ENCODE measurements around the gene CAPN12. TPM values are rescaled to one million over a fixed set of nuclear protein-coding genes. Genes with fewer than 3 reads are reported as not detected.
A peak's percentile ranks its signal among the peaks of the same experiment; 100 is the strongest.

CAPN12 gene
- total and polyA plus RNA-seq, 12 donors: 0.15 to 3.6 (median 0.63) TPM

DNA sequence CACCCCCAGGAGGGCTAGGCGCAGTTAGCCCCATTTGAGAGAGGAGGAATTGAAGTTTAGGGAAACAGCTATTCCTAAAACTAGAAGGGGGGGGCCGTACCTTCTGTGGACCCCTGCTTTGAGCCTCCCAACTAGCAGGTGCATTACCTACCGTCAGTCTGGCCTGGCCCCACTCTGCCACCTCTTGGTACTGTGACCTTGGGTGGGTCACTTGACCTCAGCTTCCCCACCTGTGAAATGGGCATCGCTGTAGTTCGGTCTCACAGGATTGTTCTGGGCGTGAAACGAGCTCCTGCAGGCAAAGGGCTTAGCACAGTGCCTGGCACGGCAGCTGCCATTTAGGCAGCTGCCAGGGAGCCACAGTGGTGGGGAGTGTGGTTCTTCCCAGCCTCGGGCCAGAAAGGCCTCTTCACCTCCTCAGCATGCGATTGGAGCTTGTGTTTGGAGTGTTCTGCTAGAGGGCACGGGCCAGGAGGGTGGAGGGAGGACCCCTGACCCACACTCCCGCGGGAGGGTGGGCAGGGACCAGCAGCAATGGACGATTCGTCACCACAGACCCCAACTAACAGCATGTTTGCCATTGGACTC is 32.0 kb downstream of the CAPN12 start:
- DNase-seq (no peak), ATAC-seq (no peak)
- Histone ChIP-seq H3K4me1 (peaks cover 70 to 100% (median 86%) of the 10 kb centered on the region in 9 donors), H3K4me3 (no peak overlapping the region), H3K27me3 (no peaks in the 10 kb centered on the region), H3K27ac (peak overlapping the region; percentile 63 to 93 (median 84)), H3K9me3 (no peaks in the 10 kb centered on the region), H3K36me3 (peaks cover 0 to 100% (median 66%) of the 10 kb centered on the region in 9 donors)
- TF ChIP-seq, protein P1, sequence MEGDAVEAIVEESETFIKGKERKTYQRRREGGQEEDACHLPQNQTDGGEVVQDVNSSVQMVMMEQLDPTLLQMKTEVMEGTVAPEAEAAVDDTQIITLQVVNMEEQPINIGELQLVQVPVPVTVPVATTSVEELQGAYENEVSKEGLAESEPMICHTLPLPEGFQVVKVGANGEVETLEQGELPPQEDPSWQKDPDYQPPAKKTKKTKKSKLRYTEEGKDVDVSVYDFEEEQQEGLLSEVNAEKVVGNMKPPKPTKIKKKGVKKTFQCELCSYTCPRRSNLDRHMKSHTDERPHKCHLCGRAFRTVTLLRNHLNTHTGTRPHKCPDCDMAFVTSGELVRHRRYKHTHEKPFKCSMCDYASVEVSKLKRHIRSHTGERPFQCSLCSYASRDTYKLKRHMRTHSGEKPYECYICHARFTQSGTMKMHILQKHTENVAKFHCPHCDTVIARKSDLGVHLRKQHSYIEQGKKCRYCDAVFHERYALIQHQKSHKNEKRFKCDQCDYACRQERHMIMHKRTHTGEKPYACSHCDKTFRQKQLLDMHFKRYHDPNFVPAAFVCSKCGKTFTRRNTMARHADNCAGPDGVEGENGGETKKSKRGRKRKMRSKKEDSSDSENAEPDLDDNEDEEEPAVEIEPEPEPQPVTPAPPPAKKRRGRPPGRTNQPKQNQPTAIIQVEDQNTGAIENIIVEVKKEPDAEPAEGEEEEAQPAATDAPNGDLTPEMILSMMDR (IDR thresholded peaks at IDR 0.05): no peak
- WGBS, 2 donors: 76% methylated on average over 15 of the region's 15 CpGs
- intact Hi-C loops (cut with DNase I): loop anchor here in 2 of 10 donors (5.0 kb wide), 2 partner anchors 50 to 60 kb away; no protein-coding TSS in a partner anchor

DNA sequence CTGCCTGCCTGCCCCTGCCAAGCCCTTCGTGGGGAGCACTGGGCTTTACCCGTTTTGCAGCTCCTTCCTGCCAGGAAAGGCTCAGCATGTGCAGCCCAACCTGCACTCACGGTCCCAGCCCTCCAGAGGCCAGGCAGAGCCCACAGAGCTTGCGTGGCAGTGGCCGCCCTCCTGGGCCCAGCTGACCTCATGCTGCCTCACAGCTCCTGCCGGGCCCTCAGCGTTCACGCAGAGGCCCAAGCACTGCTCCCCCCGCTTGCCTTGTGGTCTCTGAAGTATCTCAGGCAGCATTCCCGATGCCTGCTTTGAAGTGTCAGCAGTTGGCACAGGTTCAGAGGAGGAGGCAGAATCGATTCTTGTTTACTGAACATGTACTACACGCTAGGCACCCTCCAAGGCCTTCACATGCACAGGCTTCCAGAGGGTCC is 32.5 kb downstream of the CAPN12 start:
- peaks cover 75 to 100% (median 90%) of the 10 kb centered on the region in 9 donors for H3K4me1 ChIP-seq
- peak in 7 of 8 donors; percentile 12 to 59 (median 37) for ATAC-seq
- H3K27me3 ChIP-seq: no peaks in the 10 kb centered on the region
- H3K36me3 ChIP-seq: peaks cover 0 to 100% (median 66%) of the 10 kb centered on the region in 9 donors
- H3K9me3 ChIP-seq: no peaks in the 10 kb centered on the region
- DNase-seq: peak in 1 of 2 donors; percentile 60
- TF ChIP-seq, protein P1 (IDR thresholded peaks at IDR 0.05): no peak
- intact Hi-C loops (cut with DNase I): loop anchor here in 2 of 10 donors (5.0 kb wide), 2 partner anchors 49 to 59 kb away; no protein-coding TSS in a partner anchor
- H3K4me3 ChIP-seq: no peak overlapping the region
- 31 to 32% methylated on average over 12 of the region's 12 CpGs for WGBS, 2 donors
- H3K27ac ChIP-seq: peak overlapping the region; percentile 63 to 93 (median 84)

DNA sequence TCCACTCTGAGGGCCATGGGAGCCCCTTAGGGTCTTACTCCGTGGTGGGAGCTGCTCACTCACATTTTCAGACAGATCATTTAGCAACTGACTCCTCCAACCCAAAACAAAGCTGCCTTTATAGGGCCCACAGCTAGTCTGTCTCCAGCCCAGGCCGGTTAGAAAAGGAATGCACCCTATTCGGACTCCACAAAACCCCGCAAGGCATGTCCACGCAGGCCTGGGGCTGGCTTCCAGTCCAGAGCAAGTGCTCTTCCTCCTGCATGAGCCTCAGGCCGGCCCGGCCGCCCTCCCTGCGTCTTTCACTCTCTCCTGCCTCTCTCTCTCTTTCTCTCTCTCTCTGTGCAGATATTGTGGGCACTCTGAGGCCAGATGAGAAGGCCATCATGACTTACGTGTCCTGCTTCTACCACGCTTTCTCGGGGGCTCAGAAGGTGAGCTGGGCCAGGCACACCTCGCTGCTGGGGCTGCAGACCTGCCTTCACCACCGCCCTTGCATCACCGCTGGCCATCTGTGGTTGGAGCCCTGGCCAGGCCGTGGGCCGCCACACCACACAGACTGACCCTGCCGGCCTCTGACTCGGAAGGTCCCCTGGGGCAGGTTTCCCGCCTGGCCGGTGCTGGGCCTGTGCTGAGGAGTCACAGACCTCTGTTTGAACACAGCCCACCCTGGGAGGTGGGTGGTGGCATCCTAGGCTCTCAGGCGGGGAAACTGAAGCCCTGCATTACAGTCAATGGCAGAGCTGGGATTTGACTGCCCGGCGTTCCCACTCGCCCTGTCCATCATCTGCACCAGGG is 33.1 kb downstream of the CAPN12 start:
- H3K36me3 ChIP-seq: peaks cover 0 to 100% (median 71%) of the 10 kb centered on the region in 9 donors
- intact Hi-C loops (cut with DNase I): loop anchor here in 2 of 10 donors (5.0 kb wide), 2 partner anchors 49 to 59 kb away; no protein-coding TSS in a partner anchor
- peak overlapping the region; percentile 63 to 93 (median 84) for H3K27ac ChIP-seq
- TF ChIP-seq, protein P1 (IDR thresholded peaks at IDR 0.05): no peak
- peak in 2 of 8 donors; percentile 0 to 7 for ATAC-seq
- no peak overlapping the region for H3K4me3 ChIP-seq
- no peak for DNase-seq
- no peaks in the 10 kb centered on the region for H3K27me3 ChIP-seq
- WGBS, 2 donors: 57 to 61% methylated on average over 25 of the region's 25 CpGs
- H3K4me1 ChIP-seq: peaks cover 81 to 100% (median 93%) of the 10 kb centered on the region in 9 donors
- H3K9me3 ChIP-seq: no peaks in the 10 kb centered on the region

DNA sequence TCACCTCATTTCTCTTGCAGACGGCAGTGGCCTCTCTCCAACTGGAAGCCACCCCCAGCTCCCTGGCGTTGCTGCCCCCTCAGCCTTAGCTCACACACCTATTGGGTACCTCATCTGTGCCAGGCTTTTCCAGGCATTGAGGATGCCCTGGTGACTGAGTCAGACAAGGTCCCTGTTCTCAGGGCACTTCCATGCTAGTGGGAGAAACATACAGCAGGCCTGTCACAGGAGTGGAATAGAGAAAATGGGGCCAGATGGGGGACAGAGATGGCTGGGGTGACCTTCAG is 33.9 kb downstream of the CAPN12 start:
- ATAC-seq: no peak
- TF ChIP-seq, protein P1 (IDR thresholded peaks at IDR 0.05): no peak
- peaks cover 87 to 100% (median 99%) of the 10 kb centered on the region in 9 donors for H3K4me1 ChIP-seq
- H3K36me3 ChIP-seq: peaks cover 0 to 100% (median 70%) of the 10 kb centered on the region in 9 donors
- H3K27me3 ChIP-seq: no peaks in the 10 kb centered on the region
- WGBS, 2 donors: 38 to 46% methylated on average over 2 of the region's 2 CpGs
- no peak overlapping the region for H3K4me3 ChIP-seq
- peak overlapping the region; percentile 57 to 93 (median 84) for H3K27ac ChIP-seq
- DNase-seq: no peak
- intact Hi-C loops (cut with DNase I): loop anchor here in 2 of 10 donors (5.0 kb wide), 2 partner anchors 48 to 58 kb away; no protein-coding TSS in a partner anchor
- H3K9me3 ChIP-seq: no peaks in the 10 kb centered on the region

Measured in heart right ventricle (tissue), 16 donors.